ENCODE data around the gene C2CD2.

Gene C2CD2

DNA sequence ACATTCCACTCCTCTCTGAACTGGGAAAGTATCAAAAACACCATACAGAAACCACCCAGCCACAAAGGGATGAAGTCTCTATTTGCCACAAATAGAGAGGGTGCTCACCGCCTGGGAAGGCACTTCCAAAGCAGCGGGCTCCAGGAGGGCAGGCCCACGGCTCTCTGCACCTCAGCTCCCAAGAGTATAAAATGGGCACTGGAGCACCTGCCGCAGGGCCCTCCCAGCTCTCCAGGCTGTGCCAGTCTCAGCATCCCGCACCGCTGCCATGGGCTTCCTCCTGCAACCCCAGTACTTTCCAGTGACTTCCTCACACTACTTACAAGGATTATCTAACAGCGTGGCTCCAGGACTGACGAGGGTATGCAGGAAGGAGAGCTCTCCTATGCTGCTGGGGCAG, 14.4 kb downstream of the C2CD2 start:
- in situ Hi-C loops (cut with HindIII; ENCODE audit: low sequenced_read_pairs), result no loop called here

DNA sequence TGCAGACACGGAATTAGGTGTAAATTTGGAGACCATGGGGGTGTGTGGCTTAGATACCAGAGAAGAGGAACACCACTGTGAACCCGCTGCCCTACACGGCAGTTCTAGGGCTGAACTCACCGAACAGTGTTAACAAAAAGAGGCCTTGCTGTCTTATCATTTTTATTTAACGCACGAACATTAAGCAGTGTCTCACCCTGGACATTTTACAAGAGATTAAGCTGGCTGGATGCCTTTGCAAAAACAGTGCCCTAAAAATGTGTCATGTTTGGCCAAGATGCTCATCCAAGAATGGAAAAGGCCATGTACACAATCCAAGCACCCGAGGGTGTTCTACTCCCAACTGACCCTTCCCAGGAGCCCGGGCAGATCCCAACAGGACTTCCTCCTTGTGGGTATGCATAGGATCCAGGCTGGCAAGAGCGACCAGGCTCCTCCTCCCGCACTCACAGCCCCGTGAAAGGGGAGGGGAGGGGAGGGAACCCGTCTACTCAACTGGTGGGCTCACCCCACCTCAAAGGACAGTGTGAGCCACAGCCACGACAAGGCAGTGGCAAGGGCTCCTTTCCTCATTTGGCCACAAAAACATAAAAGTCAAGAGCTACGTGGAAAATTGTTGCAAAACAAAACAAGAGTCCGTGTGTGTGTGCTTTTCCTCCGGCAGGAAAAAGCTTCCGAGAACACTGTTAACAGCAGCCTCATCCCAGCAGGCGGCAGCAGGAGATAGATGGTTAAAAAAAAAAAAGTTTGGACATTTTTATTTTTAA, 20.3 kb downstream of the C2CD2 start:
- in situ Hi-C loops (cut with HindIII; ENCODE audit: low sequenced_read_pairs), result no loop called here

DNA sequence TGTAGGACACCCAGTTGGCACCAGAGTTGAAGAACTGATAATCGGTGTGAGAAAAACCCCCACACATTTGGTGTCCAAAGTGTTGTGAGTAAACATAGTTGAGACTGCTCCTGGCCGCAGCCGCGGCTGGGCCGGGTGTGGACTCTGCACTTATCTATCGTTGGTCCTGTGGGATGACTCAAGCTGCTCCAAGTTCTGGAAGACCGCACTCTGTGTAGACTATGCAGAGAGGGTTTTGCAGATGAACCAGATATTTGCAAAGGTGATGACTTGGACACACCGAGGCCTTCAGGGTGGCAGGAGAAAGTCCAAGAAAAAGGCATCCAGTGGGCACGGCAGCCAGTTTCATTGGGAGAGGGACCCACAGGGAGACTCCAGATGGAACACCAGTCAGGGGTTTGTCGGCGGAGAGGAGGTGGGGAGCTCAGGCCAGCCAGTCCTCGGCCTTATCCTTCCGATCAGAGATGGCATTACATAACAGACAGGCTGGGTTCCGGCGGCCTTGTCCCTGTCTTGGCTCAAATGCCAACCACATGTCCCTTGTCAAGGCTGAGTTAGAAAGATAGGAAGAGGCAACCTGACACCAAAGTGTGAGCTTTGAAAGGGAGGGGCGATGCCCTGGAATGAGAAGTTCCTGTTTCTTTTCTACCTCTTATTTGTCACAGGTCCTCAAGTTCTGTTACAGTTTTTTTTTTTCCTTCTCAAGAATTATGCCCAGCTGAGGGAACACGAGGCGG, 21.1 kb downstream of the C2CD2 start:
- in situ Hi-C loops (cut with HindIII; ENCODE audit: low sequenced_read_pairs), result no loop called here

DNA sequence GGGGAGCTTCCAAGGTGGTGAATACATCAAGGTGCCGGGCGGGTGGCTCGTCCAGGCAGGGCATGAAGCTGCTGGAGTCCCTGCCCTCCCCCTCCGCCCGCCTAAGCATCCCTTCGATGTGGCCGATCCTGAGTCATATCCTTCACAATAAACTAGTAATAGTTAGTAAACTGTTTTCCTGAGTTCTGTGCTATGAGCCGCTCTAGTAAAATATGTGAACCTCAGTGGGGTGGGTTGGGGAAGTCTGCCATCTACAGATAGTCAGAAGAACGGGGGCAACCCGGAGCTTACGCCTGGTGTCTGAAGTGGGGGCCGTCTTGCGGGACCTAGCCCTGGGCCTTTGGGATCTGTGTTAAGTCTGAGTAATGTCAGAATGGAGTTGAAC, 21.6 kb downstream of the C2CD2 start:
- in situ Hi-C loops (cut with HindIII; ENCODE audit: low sequenced_read_pairs), result no loop called here

DNA sequence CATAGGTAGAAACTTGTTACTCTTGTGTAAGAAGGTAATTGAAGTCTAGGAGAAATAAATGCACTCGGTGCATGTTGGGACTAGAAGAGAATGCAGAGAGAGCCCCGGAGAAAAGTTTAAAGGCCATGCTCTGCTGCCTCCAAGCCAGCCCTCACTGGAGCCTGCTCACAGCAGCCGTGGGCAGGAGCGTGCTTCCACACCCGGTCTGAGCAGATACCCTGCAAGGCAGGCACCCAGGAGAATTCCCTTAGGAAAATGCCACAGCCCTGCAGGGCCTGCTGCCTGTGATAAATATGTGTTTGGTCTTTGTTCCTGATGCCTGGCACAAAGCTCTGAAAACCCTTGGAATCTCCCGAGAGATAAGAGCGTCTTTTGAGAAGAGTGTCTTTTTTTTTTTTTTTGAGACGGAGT, 22.8 kb downstream of the C2CD2 start:
- in situ Hi-C loops (cut with HindIII; ENCODE audit: low sequenced_read_pairs), result no loop called here

DNA sequence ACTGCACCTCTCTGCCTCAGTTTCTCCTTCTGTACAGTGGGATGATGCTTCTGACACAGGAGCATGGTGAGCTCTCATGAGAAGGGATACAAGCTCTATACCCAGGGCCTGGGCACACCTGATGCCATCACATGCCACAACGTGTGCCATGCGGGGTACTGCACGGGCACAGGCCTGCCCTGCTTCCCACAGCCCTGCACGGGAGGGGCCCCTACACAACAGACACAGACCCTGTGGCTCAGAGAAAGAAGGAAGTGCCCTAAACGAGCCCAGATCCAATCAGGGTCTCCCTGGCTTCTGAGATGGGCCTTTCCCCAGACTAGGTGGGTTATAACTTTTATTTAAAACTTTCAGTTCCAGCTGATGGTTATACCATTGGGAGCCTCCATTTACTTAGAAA, 24.6 kb downstream of the C2CD2 start:
- in situ Hi-C loops (cut with HindIII; ENCODE audit: low sequenced_read_pairs), result no loop called here

DNA sequence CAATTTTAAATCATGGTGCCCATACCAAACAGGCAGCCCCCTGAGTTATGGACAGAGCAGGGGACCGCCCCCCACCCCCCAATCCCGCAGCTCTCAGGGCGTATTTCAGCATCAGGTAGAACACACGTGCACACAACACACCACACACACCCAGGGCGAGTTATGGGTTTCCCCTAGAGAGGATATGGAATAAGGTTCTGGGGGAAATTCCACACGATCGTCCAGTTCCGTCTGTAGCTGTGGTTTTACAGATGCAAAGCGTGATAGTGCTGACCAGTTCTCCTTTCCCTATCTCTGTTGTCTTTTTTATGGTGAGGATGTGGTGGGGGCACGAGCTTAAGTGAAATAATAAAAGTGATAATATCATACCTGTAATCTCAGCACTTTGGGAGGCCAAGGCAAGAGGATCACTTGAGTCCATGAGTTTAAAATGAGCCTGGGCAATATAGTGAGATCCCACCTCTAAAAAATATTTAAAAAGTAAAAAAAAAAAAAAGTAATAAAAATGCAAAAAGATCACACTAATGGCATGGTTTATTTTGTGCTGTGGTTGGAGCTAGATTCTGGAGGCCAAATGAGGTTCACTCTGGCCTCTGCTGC, 25.1 kb downstream of the C2CD2 start:
- in situ Hi-C loops (cut with HindIII; ENCODE audit: low sequenced_read_pairs), result no loop called here

DNA sequence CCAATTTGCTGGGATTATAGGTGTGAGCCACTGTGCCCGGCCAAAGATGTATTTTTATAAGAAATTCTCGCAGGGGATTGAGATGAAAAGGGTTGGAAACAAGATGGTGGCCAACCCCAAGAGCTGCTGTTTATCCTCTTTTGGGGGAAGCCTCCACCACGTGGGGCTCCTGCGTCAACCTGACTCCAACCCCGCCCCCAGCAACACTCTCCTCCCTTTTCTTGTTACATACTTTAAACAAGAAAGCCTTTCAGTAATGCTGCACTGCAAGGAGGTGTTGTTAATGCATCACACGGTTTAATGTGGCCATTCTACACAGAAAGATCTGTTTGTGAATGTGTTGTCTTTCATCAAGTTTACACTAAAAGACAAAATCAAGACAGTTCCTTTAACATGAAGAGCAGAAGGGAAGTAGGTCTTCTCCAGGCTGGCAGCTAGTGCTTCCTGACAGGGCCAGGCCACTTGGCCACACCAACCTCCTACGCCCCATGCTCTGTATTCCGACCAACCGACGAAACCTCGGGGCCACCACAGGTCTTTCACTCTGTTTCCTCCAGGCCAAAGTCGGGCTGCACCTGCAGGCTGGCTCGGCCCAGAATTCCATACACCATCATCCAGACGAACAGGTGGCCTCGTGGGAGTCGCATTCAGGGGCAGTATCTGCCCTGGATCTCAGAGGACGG, 25.9 kb downstream of the C2CD2 start:
- in situ Hi-C loops (cut with HindIII; ENCODE audit: low sequenced_read_pairs), result no loop called here

DNA sequence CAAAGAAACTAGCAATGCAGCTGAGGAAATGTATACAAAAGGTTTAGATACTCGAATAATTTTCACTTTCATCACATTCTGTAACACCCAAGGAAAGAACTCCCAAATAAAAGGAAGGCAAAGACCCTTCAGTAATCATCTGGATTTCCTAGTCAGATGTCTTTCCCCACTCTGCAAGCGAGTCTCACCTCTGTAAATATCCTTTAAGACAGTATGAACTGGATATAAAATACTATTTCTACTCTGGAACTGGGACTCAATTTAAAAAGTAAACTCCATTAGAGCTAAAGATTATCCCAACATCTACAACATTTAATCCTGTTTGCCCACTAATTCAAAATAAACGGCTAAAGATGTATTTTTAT, 27.0 kb downstream of the C2CD2 start:
- in situ Hi-C loops (cut with HindIII; ENCODE audit: low sequenced_read_pairs), result no loop called here

DNA sequence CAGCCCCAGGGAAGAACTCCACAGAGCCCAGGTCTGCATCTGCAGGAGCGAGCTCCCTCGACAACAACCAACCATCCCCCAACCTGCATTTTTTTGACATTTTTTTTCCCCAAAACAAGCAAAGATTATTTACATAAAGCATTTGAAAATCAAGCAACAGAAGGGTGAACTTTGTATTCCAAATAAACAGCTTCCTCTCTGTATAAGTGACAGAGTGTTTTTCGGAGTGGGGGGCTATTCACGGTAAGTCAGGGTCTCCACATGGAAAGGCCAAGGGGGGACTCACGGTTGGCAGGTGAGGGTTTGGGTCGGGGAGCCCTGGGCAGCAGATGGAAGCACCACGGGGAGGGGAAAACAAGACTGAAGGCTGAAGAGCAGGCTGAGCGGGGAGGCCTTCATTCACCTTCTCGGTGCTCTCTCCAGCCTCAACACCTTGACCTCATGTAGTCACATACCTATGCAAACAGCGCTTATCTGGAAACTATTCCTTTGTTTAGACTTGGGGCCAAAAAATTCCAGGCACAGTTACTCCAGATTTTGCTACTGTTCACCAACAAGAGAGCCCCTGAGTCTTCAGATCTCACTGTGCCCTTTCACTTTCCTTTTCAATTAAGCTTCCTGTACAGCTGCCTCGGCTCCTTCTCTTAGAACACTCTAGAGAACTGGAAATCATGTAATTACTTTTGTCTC, 27.6 kb downstream of the C2CD2 start:
- in situ Hi-C loops (cut with HindIII; ENCODE audit: low sequenced_read_pairs), result no loop called here

DNA sequence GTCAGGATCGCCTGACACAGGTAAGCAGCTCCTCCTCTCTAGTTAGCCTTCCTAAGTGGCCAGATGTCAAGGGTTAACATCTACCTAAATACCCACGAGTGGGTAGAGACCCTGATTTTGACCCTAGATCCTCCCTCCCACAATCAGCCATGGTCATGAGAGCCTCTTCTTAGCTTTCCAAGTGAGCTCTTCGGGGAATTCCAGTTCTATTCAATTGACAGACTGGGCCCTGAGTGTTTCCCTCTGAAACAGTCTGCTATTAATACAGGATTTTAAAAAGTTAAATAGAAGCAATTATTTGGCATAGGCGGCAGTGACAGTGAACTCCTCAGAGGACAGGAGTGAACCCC, 28.1 kb downstream of the C2CD2 start:
- in situ Hi-C loops (cut with HindIII; ENCODE audit: low sequenced_read_pairs), result no loop called here

DNA sequence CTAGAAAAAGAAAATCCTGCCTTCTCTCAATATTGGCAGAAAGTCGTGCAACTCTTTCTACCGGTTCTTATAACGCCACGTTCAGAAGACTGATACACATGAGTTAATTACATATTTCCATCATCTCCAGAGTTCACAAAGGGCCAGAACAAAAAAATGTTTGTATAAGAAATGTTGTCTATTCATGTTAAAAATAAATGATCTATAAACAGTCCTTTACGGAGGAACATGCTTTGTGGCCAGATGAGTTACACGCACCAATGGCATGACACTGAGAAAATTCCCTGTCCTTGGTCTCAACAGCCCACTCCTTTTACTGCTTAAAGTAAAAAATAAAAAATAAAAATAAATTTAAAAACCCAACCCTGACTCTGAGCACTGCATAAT, 29.5 kb downstream of the C2CD2 start:
- in situ Hi-C loops (cut with HindIII; ENCODE audit: low sequenced_read_pairs), result no loop called here

DNA sequence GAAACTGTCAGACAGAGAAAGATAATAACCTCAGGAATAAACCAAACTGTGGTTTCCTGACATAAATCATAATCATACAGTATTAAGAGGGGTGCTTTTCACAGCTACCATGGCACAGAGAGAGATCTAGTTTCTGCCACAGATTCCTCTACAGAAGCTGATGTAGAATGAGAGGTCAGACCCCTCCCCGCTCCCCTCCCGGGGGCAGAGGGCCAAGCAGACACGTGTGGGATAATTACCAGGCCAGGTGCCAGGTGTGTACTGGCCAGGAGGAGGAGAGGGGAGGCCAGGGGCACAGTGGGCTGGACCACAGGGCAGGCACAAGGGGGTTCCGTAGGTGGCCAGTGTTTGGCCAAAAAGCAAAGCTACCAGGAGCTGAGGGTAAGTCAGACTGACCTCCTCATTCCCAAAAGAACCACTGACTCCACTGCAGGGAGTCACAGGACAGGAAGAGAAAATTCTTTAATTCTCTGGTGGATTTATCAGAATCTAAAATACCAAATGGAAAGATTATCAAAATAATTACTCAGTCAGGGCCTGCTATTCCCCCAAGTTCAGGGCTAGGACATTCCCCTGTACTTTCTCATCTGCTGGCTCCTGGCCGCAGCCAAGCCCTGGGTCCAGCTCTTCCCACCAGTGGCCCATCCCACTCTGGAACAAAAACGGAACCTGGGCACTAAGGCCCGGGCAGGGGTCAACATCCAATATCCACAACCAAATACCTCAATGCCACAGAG, 30.0 kb downstream of the C2CD2 start:
- in situ Hi-C loops (cut with HindIII; ENCODE audit: low sequenced_read_pairs), result no loop called here

DNA sequence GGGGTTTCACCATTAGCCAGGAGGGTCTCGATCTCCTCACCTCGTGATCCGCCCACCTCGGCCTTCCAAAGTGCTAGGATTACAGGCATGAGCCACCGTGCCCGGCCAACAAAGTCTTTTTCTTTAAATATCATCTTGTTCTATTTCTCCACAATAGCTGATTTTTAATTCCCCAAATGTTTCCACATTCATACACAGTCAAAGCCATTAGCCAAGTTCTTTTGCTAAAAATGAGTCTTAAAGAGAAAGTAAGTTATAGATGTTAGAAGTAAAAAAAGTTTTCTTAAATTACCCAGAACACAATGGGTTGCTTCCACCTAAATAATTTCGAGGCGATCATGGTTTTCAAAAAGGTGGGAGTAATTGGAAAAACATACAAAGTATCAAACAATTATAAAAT, 30.6 kb downstream of the C2CD2 start:
- in situ Hi-C loops (cut with HindIII; ENCODE audit: low sequenced_read_pairs), result no loop called here

DNA sequence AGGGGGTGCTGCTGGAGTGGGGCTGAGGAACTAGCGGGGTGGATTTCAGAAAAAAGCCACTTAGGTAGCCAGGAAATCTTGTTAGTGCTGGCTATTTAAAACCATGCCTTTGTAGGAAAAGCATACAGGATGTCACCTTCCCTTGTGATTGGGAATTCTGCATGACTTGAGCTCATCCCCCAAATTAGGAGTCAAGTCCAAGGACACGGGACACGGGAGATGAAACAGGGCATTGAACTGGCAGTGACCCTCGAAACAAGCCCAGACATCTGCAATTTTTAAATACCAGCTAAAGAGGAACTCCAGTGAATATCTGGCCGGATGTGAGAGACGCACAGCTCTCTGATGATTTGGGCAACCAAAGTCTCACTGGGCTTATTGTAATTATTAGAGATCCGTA, 32.8 kb downstream of the C2CD2 start:
- in situ Hi-C loops (cut with HindIII; ENCODE audit: low sequenced_read_pairs), result no loop called here

DNA sequence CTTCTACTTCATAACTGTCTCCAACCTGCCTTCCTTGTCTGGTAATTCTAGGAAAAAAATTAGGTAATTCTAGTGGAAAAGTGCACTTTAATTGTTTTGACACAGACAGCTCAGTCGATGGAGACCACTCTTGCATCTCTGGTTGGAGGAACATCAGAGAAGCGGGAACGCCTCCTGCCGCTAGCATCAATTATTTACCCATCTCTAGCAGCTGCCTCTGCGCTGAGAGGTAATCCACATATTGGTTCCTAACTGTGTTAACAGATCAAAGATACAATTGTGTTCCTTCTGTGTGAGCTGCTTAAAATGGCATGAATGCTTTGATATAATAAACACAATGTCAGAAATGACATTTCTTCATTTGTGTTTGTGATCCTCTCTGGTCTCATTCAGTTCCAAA, 33.3 kb downstream of the C2CD2 start:
- in situ Hi-C loops (cut with HindIII; ENCODE audit: low sequenced_read_pairs), result no loop called here

DNA sequence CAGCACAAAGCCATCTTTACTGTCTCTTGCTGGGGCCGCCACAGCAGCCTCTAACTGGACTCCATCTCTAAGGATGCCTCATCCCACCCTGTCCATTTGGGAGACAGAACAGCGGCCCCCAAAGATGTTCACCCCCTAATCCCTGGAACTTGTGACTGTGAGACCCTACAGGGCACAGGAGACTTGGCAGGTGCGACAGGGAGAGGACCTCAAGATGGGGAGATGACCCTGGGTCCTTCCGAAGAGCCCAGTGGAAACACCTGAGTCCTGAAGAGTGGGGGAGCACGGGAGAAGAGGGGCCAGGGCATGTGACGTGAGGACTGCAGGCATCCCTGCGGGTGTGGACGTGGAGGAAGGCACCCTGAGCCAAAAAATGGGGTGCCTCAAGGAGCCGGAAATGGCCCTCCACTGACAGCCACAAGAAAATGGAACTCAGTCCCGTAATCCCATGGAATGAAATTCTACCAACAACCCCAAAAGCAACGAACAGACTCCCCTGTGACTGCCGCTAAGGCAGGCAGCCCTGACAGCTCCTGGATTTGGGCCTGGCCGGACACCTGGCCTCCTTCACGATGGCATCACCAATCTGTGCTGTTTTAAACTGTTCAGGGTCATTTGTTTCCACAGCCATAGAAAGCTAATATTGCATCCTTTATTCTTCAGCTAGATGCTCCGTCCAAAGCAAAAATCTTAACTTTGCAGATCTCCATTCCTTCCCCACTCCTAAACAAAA, 34.0 kb downstream of the C2CD2 start:
- in situ Hi-C loops (cut with HindIII; ENCODE audit: low sequenced_read_pairs), result no loop called here

DNA sequence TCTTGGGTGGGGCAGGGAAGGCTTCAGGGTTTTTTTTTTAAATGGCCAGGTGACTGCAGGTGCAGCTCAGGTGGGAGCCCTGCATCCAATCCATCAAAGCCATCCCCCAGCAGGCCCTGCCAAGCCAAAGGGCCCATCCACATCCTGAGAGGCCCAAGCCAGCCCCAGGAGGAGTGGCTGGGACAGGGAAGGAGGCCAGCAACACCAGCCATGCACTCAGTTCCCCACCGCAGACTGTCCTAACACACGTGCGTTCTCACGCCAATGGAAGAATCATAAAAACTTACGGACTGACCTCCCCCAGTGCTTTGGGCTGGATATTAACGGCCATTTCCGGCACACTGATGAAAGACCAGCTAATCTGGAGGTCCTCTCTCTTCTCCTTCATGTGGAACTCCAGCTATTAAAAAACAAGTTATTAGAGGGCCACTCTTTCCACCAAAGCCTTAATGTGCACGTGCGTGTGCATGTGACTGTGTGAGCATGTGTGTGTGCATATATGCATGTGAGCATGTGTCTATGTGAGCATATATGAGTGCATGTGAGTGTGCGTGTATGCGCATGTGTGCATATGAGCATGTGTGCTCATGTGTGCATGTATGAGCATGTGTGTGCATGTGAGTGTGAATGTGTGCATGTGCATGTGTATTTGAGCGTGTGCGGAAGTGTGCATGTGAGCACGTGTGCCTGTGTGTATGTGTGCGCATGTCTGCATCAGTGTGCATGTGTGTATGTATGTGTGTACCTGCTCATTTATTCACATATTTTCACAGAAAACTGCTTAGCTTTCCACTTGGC, 35.1 kb downstream of the C2CD2 start:
- in situ Hi-C loops (cut with HindIII; ENCODE audit: low sequenced_read_pairs), result no loop called here

DNA sequence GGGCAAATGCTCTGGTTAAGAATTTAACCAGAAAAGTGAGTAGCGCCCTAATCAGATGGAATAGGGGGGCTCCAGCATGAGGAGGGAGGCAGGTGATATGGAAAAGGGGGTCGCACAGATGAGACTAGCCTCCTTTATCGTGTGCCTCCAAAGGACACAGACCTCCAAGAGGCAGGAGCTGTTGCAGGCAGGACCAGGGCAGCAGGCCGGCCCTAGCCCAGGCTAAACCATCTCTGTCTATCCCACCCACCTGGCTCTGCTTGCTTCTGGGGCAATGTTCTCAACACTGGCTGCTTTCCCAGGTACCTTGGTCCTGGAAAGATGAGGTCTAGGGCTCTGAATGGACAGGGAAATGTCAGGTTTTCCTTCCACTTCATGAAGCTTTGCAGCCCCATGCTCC, 36.3 kb downstream of the C2CD2 start:
- in situ Hi-C loops (cut with HindIII; ENCODE audit: low sequenced_read_pairs), result no loop called here

Data from DLD1 (cell line).